CD14-positive monocyte (primary cell): ENCODE measurements around the gene KLHL6. TPM values are rescaled to one million over a fixed set of nuclear protein-coding genes. Genes with fewer than 3 reads are reported as not detected.

Source experiments
- DNase-seq, 3 donors: peaks; one replicate each; pipeline ENCODE4 v3.0.0-alpha.2; 2011 to 2022
- H2AFZ ChIP-seq: 2 replicates; pipeline ENCODE4 v1.6.0; 2012; ENCODE audit warnings: mild to moderate bottlenecking, low read depth, low read length, inconsistent platforms; ENCODE audit not compliant: insufficient read depth, poor library complexity, severe bottlenecking
- H3K27ac ChIP-seq, 2 donors: 1 replicate in 1 of 2; 2 replicates in 1 of 2; pipeline ENCODE4 v1.5.1; 2012 to 2013; ENCODE audit warnings: low read length in 2 of 2, control low read depth in 1 of 2, inconsistent platforms in 1 of 2, low read depth in 1 of 2, mild to moderate bottlenecking in 1 of 2
- H3K27me3 ChIP-seq, 2 donors: one replicate each; pipeline versions ENCODE4 v1.6.0 to v1.6.1; 2011 to 2013; ENCODE audit warnings: low read length in 2 of 2; ENCODE audit not compliant: control insufficient read depth in 2 of 2, insufficient read depth in 2 of 2
- H3K36me3 ChIP-seq, 2 donors: replicated peaks in 1 of 2; 1 replicate in 1 of 2; 2 replicates in 1 of 2; pipeline versions ENCODE4 v1.5.1 to v1.6.1; 2012 to 2013; ENCODE audit warnings: low read length in 2 of 2, control low read depth in 1 of 2, inconsistent platforms in 1 of 2, mild to moderate bottlenecking in 1 of 2; ENCODE audit not compliant: insufficient read depth in 2 of 2, control insufficient read depth in 1 of 2
- H3K4me1 ChIP-seq, 2 donors: 1 replicate in 1 of 2; 2 replicates in 1 of 2; pipeline versions ENCODE4 v1.5.1 to v1.6.1; 2012 to 2013; ENCODE audit warnings: low read length in 2 of 2, control low read depth in 1 of 2, inconsistent platforms in 1 of 2, mild to moderate bottlenecking in 1 of 2, moderate library complexity in 1 of 2; ENCODE audit not compliant: insufficient read depth in 2 of 2, control insufficient read depth in 1 of 2
- H3K4me2 ChIP-seq: replicated peaks from 2 replicates; pipeline ENCODE3; 2012; ENCODE audit warnings: low read length, moderate library complexity, mild to moderate bottlenecking; ENCODE audit not compliant: poor library complexity, severe bottlenecking; ENCODE audit errors: extremely low read depth
- H3K4me3 ChIP-seq, 3 experiments: fragments of 200-600 bp in 1 of 3; sonication (generic) in 1 of 3; replicated peaks in 1 of 3; 1 replicate in 2 of 3; 2 replicates in 1 of 3; pipeline ENCODE4 v1.5.1; 2011 to 2013; ENCODE audit warnings: low read length in 3 of 3, mild to moderate bottlenecking in 3 of 3, control low read depth in 2 of 3, low read depth in 2 of 3, inconsistent platforms in 1 of 3, moderate library complexity in 1 of 3
- H3K79me2 ChIP-seq: 2 replicates; pipeline ENCODE4 v1.6.0; 2012; ENCODE audit warnings: mild to moderate bottlenecking, control low read depth, inconsistent platforms, low read length, moderate library complexity; ENCODE audit not compliant: insufficient read depth
- H3K9ac ChIP-seq: 2 replicates; pipeline ENCODE4 v1.6.0; 2017; ENCODE audit warnings: low read length, mild to moderate bottlenecking; ENCODE audit not compliant: insufficient read depth, poor library complexity, severe bottlenecking
- H3K9me3 ChIP-seq, 2 donors: replicated peaks in 1 of 2; 1 replicate in 1 of 2; 2 replicates in 1 of 2; pipeline versions ENCODE4 v1.5.1 to v1.6.1; 2012 to 2013; ENCODE audit warnings: low read length in 2 of 2, control low read depth in 1 of 2; ENCODE audit not compliant: control insufficient read depth in 1 of 2, insufficient read depth in 1 of 2
- H4K20me1 ChIP-seq: 2 replicates; pipeline ENCODE4 v1.6.0; 2012; ENCODE audit warnings: mild to moderate bottlenecking, low read length, control low read depth, moderate library complexity; ENCODE audit not compliant: insufficient read depth
- H3K27ac Mint-ChIP-seq, 7 donors: one replicate each; pipeline ENCODE4 v1.8.0; 2020; ENCODE audit warnings: mild to moderate bottlenecking in 7 of 7, mixed read lengths in 7 of 7, moderate library complexity in 6 of 7, inconsistent platforms in 2 of 7
- H3K27me3 Mint-ChIP-seq, 3 donors: one replicate each; pipeline ENCODE4 v1.8.0; 2021 to 2022; ENCODE audit warnings: low read depth in 3 of 3, mild to moderate bottlenecking in 3 of 3, mixed read lengths in 3 of 3, moderate library complexity in 3 of 3, inconsistent platforms in 1 of 3
- H3K36me3 Mint-ChIP-seq, 2 donors: one replicate each; pipeline ENCODE4 v1.8.0; 2020; ENCODE audit warnings: mixed read lengths in 2 of 2, inconsistent platforms in 1 of 2, mild to moderate bottlenecking in 1 of 2
- H3K4me1 Mint-ChIP-seq: one replicate; pipeline ENCODE4 v1.8.0; 2020; ENCODE audit warnings: mild to moderate bottlenecking, mixed read lengths
- H3K4me3 Mint-ChIP-seq, 2 donors: one replicate each; pipeline ENCODE4 v1.8.0; 2020; ENCODE audit warnings: mild to moderate bottlenecking in 2 of 2, mixed read lengths in 2 of 2, moderate library complexity in 1 of 2
- H3K9me3 Mint-ChIP-seq, 7 donors: one replicate each; pipeline ENCODE4 v1.8.0; 2020 to 2022; ENCODE audit warnings: mixed read lengths in 7 of 7, mild to moderate bottlenecking in 6 of 7, moderate library complexity in 6 of 7, inconsistent platforms in 2 of 7
- CTCF ChIP-seq: fragments of 200-600 bp; IDR thresholded peaks from one replicate; pipeline ENCODE4 v1.8.0; 2022; ENCODE audit warnings: antibody characterized with exemption, mild to moderate bottlenecking
- WGBS: methylation state at CpG from one replicate; pipeline ENCODE4 v1.1.5; 2013; ENCODE audit warnings: missing lambda C conversion rate; ENCODE audit not compliant: insufficient coverage; 5-methylcytosine and 5-hydroxymethylcytosine counted together
- intact Hi-C, 2 donors: fragments of 100-400 bp; cut with micrococcal nuclease; formaldehyde crosslinking; loops; one replicate each; pipeline versions ENCODE4 v1.15.0 to v1.15.1; 2023
- polyA plus RNA-seq, 3 donors: library from polyadenylated mRNA; depleted of rRNA in 1 of 3; unstranded in 2 of 3; stranded (reverse) in 1 of 3; fragments of 300-500 nt in 2 of 3; fragments of >200 nt in 1 of 3; fragmentation: Illumina TruSeq in 2 of 3; gene quantifications; 1 replicate in 2 of 3; 2 replicates in 1 of 3; pipeline ENCODE4 v1.2.3, GENCODE V29; 2012 to 2021

The KLHL6 gene
- polyA plus RNA-seq, 3 donors, result 5.7 to 15.2 (median 10.6) TPM

- Histone ChIP-seq H3K36me3 (peaks cover 0 to under 1% of the 10 kb centered on the region in 2 donors), H4K20me1 (peaks cover 35% of the 10 kb centered on the region), H3K9ac (no peak overlapping the region), H3K4me1 (peaks cover 76% of the 10 kb centered on the region in 2 donors), H3K9me3 (no peaks in the 10 kb centered on the region), H3K79me2 (peaks cover 79% of the 10 kb centered on the region), H3K27ac (peak overlapping the region; percentile 67 to 89), H3K4me2 (no peak overlapping the region), H3K4me3 (peak overlapping the region in 1 of 3 experiments; percentile 34), H3K27me3 (no peaks in the 10 kb centered on the region), H2AFZ (no peak overlapping the region)
- peaks cover 84% of the 10 kb centered on the region for H3K4me1 Mint-ChIP-seq
- peak overlapping the region in 1 of 2 donors; percentile 68 for H3K4me3 Mint-ChIP-seq
- intact Hi-C loops, result no loop called here
- WGBS, result 85% methylated on average over 4 of the region's 4 CpGs
- no peak for DNase-seq
- peaks cover 14 to 18% of the 10 kb centered on the region in 2 donors for H3K36me3 Mint-ChIP-seq
- peaks cover 0 to 2% (median 0%) of the 10 kb centered on the region in 3 donors for H3K27me3 Mint-ChIP-seq
- no peak for TF ChIP-seq CTCF
- peak overlapping the region in 6 of 7 donors; percentile 77 to 100 (median 94) for H3K27ac Mint-ChIP-seq
- peaks cover 0 to 2% (median 0%) of the 10 kb centered on the region in 7 donors for H3K9me3 Mint-ChIP-seq
These were observed 13.2 kb downstream of the KLHL6 start for GRCh38 chr3:183542355-183542754.

GRCh38 chr3:183541738-183542137 is 13.8 kb downstream of the KLHL6 start:
- Mint-ChIP-seq H3K4me1 (peaks cover 90% of the 10 kb centered on the region), H3K27ac (peak overlapping the region; percentile 77 to 100 (median 94)), H3K9me3 (peaks cover 0 to 2% (median 0%) of the 10 kb centered on the region in 7 donors), H3K4me3 (peak overlapping the region in 1 of 2 donors; percentile 68), H3K27me3 (peaks cover 0 to 2% (median 0%) of the 10 kb centered on the region in 3 donors), H3K36me3 (peaks cover 13 to 15% of the 10 kb centered on the region in 2 donors)
- Histone ChIP-seq H3K9me3 (no peaks in the 10 kb centered on the region), H3K36me3 (no peaks in the 10 kb centered on the region), H3K9ac (no peak overlapping the region), H2AFZ (no peak overlapping the region), H3K79me2 (peaks cover 74% of the 10 kb centered on the region), H4K20me1 (peaks cover 31% of the 10 kb centered on the region), H3K27me3 (no peaks in the 10 kb centered on the region), H3K27ac (peak overlapping the region; percentile 67 to 89), H3K4me2 (peak overlapping the region; percentile 52), H3K4me3 (peak overlapping the region in 1 of 3 experiments; percentile 34), H3K4me1 (peaks cover 81 to 82% of the 10 kb centered on the region in 2 donors)
- peak; percentile 56 to 64 (median 63) for DNase-seq
- intact Hi-C loops, result no loop called here
- WGBS, result no CpG with 5 or more reads among the region's 3 CpGs
- TF ChIP-seq CTCF, result no peak
